HepG2 (cell line): ENCODE results near the gene SCYGR2.

Source experiments
- CHD2 ChIP-seq: IDR thresholded peaks from 2 replicates; pipeline ENCODE4 v1.6.1; 2011; ENCODE audit warnings: low read depth, low read length, improper control_type of control experiment
- CTCF ChIP-seq: sonication (generic); formaldehyde crosslinking; IDR thresholded peaks from 2 replicates; pipeline ENCODE4 v1.5.0; 2020; ENCODE audit warnings: mild to moderate bottlenecking, missing genetic modification reagents, moderate library complexity
- FIP1L1 ChIP-seq: fragments of 200-400 bp; formaldehyde crosslinking; IDR thresholded peaks from 2 replicates; pipeline ENCODE4 v1.6.1; 2018; ENCODE audit warnings: low read depth, mild to moderate bottlenecking, low read length, moderate library complexity, borderline replicate concordance; ENCODE audit not compliant: insufficient read depth
- FOXK2 ChIP-seq: fragments of 450-650 bp; IDR thresholded peaks from 2 replicates; pipeline ENCODE4 v1.6.1; 2016
- GLI4 ChIP-seq: sonication (generic); formaldehyde crosslinking; IDR thresholded peaks from 2 replicates; pipeline ENCODE4 v1.5.1; 2020; ENCODE audit warnings: missing genetic modification reagents, mild to moderate bottlenecking, moderate library complexity, borderline replicate concordance
- MAX ChIP-seq: IDR thresholded peaks from 2 replicates; pipeline ENCODE4 v1.6.1; 2012; ENCODE audit warnings: inconsistent platforms
- NCOR1 ChIP-seq: fragments of 200-600 bp; sonication (generic); IDR thresholded peaks from 2 replicates; pipeline ENCODE4 v1.7.0; 2017; ENCODE audit warnings: antibody characterized with exemption, low read length, borderline replicate concordance
- POLR2A ChIP-seq, 2 experiments: IDR thresholded peaks; 2 replicates each; pipeline ENCODE4 v1.6.1; 2011; ENCODE audit warnings: low read depth in 2 of 2, low read length in 2 of 2, mild to moderate bottlenecking in 1 of 2, moderate library complexity in 1 of 2; ENCODE audit not compliant: insufficient read depth in 1 of 2
- SRF ChIP-seq: IDR thresholded peaks from 2 replicates; pipeline ENCODE4 v1.6.1; 2011; ENCODE audit warnings: mild to moderate bottlenecking, low read depth, low read length, moderate library complexity
- ZBTB4 ChIP-seq: sonication (generic); formaldehyde crosslinking; IDR thresholded peaks from 2 replicates; pipeline ENCODE4 v1.4.0; 2020; ENCODE audit warnings: missing genetic modification reagents, mild to moderate bottlenecking, borderline replicate concordance
- ZNF224 ChIP-seq: sonication (generic); formaldehyde crosslinking; IDR thresholded peaks from 2 replicates; pipeline ENCODE4 v1.5.0; 2020; ENCODE audit warnings: mild to moderate bottlenecking, missing genetic modification reagents
- ZNF317 ChIP-seq: sonication (generic); formaldehyde crosslinking; IDR thresholded peaks from 2 replicates; pipeline ENCODE4 v1.5.0; 2020; ENCODE audit warnings: mild to moderate bottlenecking, missing genetic modification reagents
- TF ChIP-seq, protein P1 (sequence below): IDR thresholded peaks from 2 replicates; pipeline ENCODE4 v1.6.1; 2016; ENCODE audit warnings: control low read depth

DNA sequence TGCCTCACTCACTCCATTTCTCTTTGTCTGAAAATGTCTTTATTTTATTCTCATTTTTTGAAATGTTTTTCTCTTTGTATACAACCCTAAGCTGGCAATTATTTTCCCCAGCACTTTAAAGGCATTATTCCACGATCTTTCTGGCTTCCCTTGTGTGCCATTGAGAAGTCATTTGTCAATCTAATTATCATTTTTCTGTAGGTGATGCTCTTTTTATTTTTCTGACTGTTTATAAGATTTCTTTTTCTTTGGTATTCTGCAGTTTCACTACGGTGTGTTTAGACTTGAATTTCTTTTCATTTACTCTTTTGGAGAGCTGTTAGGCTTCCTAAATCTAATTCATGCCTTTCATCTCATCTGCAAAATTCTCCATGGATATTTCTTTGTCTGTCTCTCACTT, 26.7 kb downstream of the SCYGR2 start:
- TF ChIP-seq MAX = no peak
- TF ChIP-seq ZNF317 (CRISPR knock-in tag) = no peak
- TF ChIP-seq NCOR1 = no peak
- TF ChIP-seq FOXK2 = no peak
- no peak for TF ChIP-seq FIP1L1
- TF ChIP-seq, protein P1, sequence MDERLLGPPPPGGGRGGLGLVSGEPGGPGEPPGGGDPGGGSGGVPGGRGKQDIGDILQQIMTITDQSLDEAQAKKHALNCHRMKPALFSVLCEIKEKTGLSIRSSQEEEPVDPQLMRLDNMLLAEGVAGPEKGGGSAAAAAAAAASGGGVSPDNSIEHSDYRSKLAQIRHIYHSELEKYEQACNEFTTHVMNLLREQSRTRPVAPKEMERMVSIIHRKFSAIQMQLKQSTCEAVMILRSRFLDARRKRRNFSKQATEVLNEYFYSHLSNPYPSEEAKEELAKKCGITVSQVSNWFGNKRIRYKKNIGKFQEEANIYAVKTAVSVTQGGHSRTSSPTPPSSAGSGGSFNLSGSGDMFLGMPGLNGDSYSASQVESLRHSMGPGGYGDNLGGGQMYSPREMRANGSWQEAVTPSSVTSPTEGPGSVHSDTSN = no peak
- no peak for TF ChIP-seq CTCF (CRISPR knock-in tag)
- no peak for TF ChIP-seq ZBTB4 (CRISPR knock-in tag)
- TF ChIP-seq CHD2 = no peak
- TF ChIP-seq ZNF224 (CRISPR knock-in tag) = no peak
- no peak for TF ChIP-seq GLI4
- TF ChIP-seq SRF = no peak
- no peak for TF ChIP-seq POLR2A (IDR thresholded peaks at IDR 0.05; ENCODE audit: insufficient read depth in 1 of 2, low read depth in 2 of 2, low read length in 2 of 2)
